HepG2 (cell line): ENCODE measurements around the gene RBBP5. TPM values are rescaled to one million over a fixed set of nuclear protein-coding genes. Genes with fewer than 3 reads are reported as not detected.

Experiments used
- ATAC-seq: fragments of 200-7000 bp; cut with Tn5 transposase; 3 replicates; pipeline ENCODE4 v1.9.1; 2020; ENCODE audit warnings: mild to moderate bottlenecking, moderate library complexity
- BruUV-seq: library from RNA; stranded (reverse); fragments of 400-500 nt; replicated peaks from 2 replicates; lab custom pipeline; 2021; lab: Mats Ljungman, UMichigan
- CTCF ChIA-PET: fragments of 300-600 bp; formaldehyde crosslinking; extraction: SDS; loops from one replicate; lab custom pipeline; 2021; ENCODE audit warnings: low total read pairs, inconsistent platforms, low intra/inter-chr PET ratio; lab: Yijun Ruan, JAX
- POLR2A ChIA-PET: fragments of 350-600 bp; sonication (Branson Sonifier 250); formaldehyde crosslinking; loops from one replicate; lab custom pipeline; 2020; ENCODE audit warnings: antibody characterized with exemption, inconsistent platforms; lab: Yijun Ruan, JAX
- DNase-seq: peaks from one replicate; pipeline ENCODE4 v3.0.0-alpha.2; 2015; ENCODE audit warnings: low spot score
- FAIRE-seq: peaks from 3 replicates; lab custom pipeline; 2011; peaks lifted over from hg19 to GRCh38; lab: Jason Lieb, UNC
- H2AFZ ChIP-seq: one replicate; pipeline ENCODE4 v1.6.1; 2011; ENCODE audit warnings: low read length, inconsistent platforms
- H3K27ac ChIP-seq: fragments of 300-600 bp; 3 replicates; pipeline ENCODE4 v1.8.0; 2011; ENCODE audit warnings: mixed run types, mild to moderate bottlenecking, mixed read lengths, low read length, inconsistent platforms; ENCODE audit not compliant: insufficient read depth; ENCODE audit errors: extremely low read length
- H3K27me3 ChIP-seq, 2 experiments: fragments of 200-600 bp in 1 of 2; 2 replicates in 1 of 2; 3 replicates in 1 of 2; pipeline versions ENCODE4 v1.6.0 to v1.8.0; 2011; ENCODE audit warnings: low read length in 2 of 2, mild to moderate bottlenecking in 2 of 2, moderate library complexity in 2 of 2, inconsistent platforms in 1 of 2; ENCODE audit not compliant: insufficient read depth in 2 of 2, control insufficient read depth in 1 of 2
- H3K36me3 ChIP-seq, 2 experiments: fragments of 200-600 bp in 1 of 2; replicated peaks in 1 of 2; 2 replicates in 1 of 2; 3 replicates in 1 of 2; pipeline versions ENCODE4 v1.5.1 to v1.8.0; 2011; ENCODE audit warnings: low read length in 2 of 2, inconsistent platforms in 1 of 2; ENCODE audit not compliant: insufficient read depth in 2 of 2, control insufficient read depth in 1 of 2
- H3K4me1 ChIP-seq: 2 replicates; pipeline ENCODE4 v1.5.1; 2012; ENCODE audit warnings: low read length, inconsistent platforms; ENCODE audit not compliant: insufficient read depth
- H3K4me2 ChIP-seq: 2 replicates; pipeline ENCODE4 v1.6.0; 2011; ENCODE audit warnings: low read depth, low read length, inconsistent platforms
- H3K4me3 ChIP-seq, 3 experiments: fragments of 200-600 bp in 1 of 3; sonication (generic), shearing (Covaris generic) in 1 of 3; replicated peaks in 1 of 3; 2 replicates each; pipeline ENCODE4 v1.5.1; 2011 to 2016; ENCODE audit warnings: low read length in 3 of 3, inconsistent platforms in 2 of 3, low read depth in 2 of 3, mild to moderate bottlenecking in 2 of 3, control low read depth in 1 of 3, mixed read lengths in 1 of 3; ENCODE audit not compliant: insufficient read depth in 1 of 3
- H3K79me2 ChIP-seq: one replicate; pipeline ENCODE4 v1.6.1; 2011; ENCODE audit warnings: low read length, inconsistent platforms; ENCODE audit not compliant: insufficient read depth
- H3K9ac ChIP-seq: 2 replicates; pipeline ENCODE4 v1.6.0; 2011; ENCODE audit warnings: mild to moderate bottlenecking, low read depth, low read length, inconsistent platforms; ENCODE audit not compliant: insufficient read depth
- H3K9me3 ChIP-seq: 2 replicates; pipeline ENCODE4 v1.5.1; 2012; ENCODE audit warnings: mild to moderate bottlenecking, low read length
- H4K20me1 ChIP-seq: 2 replicates; pipeline ENCODE4 v1.6.0; 2011; ENCODE audit warnings: inconsistent platforms, mild to moderate bottlenecking, low read length, moderate library complexity; ENCODE audit not compliant: insufficient read depth
- CBX2 ChIP-seq, 2 experiments: fragments of 200-600 bp in 1 of 2; sonication (generic); formaldehyde crosslinking in 1 of 2; IDR thresholded peaks; 2 replicates each; pipeline versions ENCODE4 v1.7.0 to v1.8.1; 2018 to 2022; ENCODE audit warnings: low read depth in 2 of 2, low read length in 1 of 2, mild to moderate bottlenecking in 1 of 2, missing genetic modification reagents in 1 of 2
- FOXP4 ChIP-seq: sonication (generic); formaldehyde crosslinking; IDR thresholded peaks from 2 replicates; pipeline ENCODE4 v1.4.0; 2020; ENCODE audit warnings: missing genetic modification reagents
- GATAD1 ChIP-seq: IDR thresholded peaks from 2 replicates; pipeline ENCODE4 v1.6.1; 2016; ENCODE audit warnings: missing genetic modification reagents, missing compliant biosample characterization
- HNRNPH1 ChIP-seq: fragments of 200-400 bp; formaldehyde crosslinking; optimal IDR thresholded peaks from 2 replicates; pipeline ENCODE3; 2017; ENCODE audit warnings: mild to moderate bottlenecking, low read depth, low read length
- NR2F6 ChIP-seq, 2 experiments: IDR thresholded peaks; 2 replicates each; pipeline ENCODE4 v1.6.1; 2016; ENCODE audit warnings: antibody characterized with exemption in 1 of 2, mild to moderate bottlenecking in 1 of 2
- SNRNP70 ChIP-seq: fragments of 200-400 bp; formaldehyde crosslinking; IDR thresholded peaks from 2 replicates; pipeline ENCODE4 v1.6.1; 2017; ENCODE audit warnings: mild to moderate bottlenecking, low read depth, low read length, moderate library complexity
- THAP11 ChIP-seq: IDR thresholded peaks from 2 replicates; pipeline ENCODE4 v1.6.1; 2016; ENCODE audit warnings: missing biosample characterization, missing genetic modification reagents
- ZBTB44 ChIP-seq: sonication (generic); formaldehyde crosslinking; IDR thresholded peaks from 2 replicates; pipeline ENCODE4 v1.4.0; 2020; ENCODE audit warnings: missing genetic modification reagents
- ZNF264 ChIP-seq: sonication (generic); formaldehyde crosslinking; IDR thresholded peaks from 2 replicates; pipeline ENCODE4 v1.4.0; 2020; ENCODE audit warnings: missing genetic modification reagents
- ZNF367 ChIP-seq: sonication (generic); formaldehyde crosslinking; IDR thresholded peaks from 2 replicates; pipeline ENCODE4 v1.4.0; 2020; ENCODE audit warnings: missing genetic modification reagents, borderline replicate concordance
- ZNF446 ChIP-seq: sonication (generic); formaldehyde crosslinking; IDR thresholded peaks from 2 replicates; pipeline ENCODE4 v1.5.0; 2020; ENCODE audit warnings: mild to moderate bottlenecking, missing genetic modification reagents
- ZNF616 ChIP-seq: sonication (generic); formaldehyde crosslinking; IDR thresholded peaks from 2 replicates; pipeline ENCODE4 v1.5.0; 2020; ENCODE audit warnings: low read depth, mild to moderate bottlenecking, missing genetic modification reagents
- WGBS: methylation state at CpG from one replicate; pipeline ENCODE4 v1.1.6; 2017; ENCODE audit warnings: low lambda C conversion rate; 5-methylcytosine and 5-hydroxymethylcytosine counted together
- in situ Hi-C: cut with HindIII; loops from 2 replicates; pipeline ENCODE4 v1.10.0; 2017; ENCODE audit warnings: low pct_unique_long_range_greater_than_20kb; ENCODE audit not compliant: extremely low pct_ligation_motif_present
- intact Hi-C: fragments of 100-400 bp; cut with micrococcal nuclease; formaldehyde crosslinking; loops from one replicate; pipeline ENCODE4 v1.10.0; 2022; ENCODE audit not compliant: unreplicated experiment
- polyA plus RNA-seq, 8 experiments: library from polyadenylated mRNA; depleted of rRNA in 3 of 8; stranded (reverse) in 7 of 8; unstranded in 1 of 8; fragments of >200 nt; fragmentation: Illumina TruSeq in 4 of 8; extraction: Trizol in 4 of 8; gene quantifications; 2 replicates each; pipeline versions ENCODE4 v1.2.1 to v1.2.3, GENCODE V29; 2011 to 2016; ENCODE audit warnings: low read depth in 4 of 8, missing spikeins in 1 of 8, mixed read lengths in 1 of 8; ENCODE audit not compliant: insufficient read depth in 1 of 8
- total RNA-seq, 5 experiments: library from RNA; depleted of rRNA; stranded (reverse); fragments of >200 nt; fragmentation: Illumina TruSeq; extraction: Trizol; gene quantifications; 2 replicates each; pipeline ENCODE4 v1.2.3, GENCODE V29; 2016; ENCODE audit warnings: low read depth in 1 of 5
- TF ChIP-seq, protein P1 (sequence below): IDR thresholded peaks from 2 replicates; pipeline ENCODE4 v1.6.1; 2018; ENCODE audit warnings: missing genetic modification reagents, mild to moderate bottlenecking, missing compliant biosample characterization
- TF ChIP-seq, protein P2 (sequence below), 2 experiments: sonication (generic) in 1 of 2; formaldehyde crosslinking in 1 of 2; IDR thresholded peaks; 2 replicates each; pipeline versions ENCODE4 v1.5.1 to v1.6.1; 2011 to 2020; ENCODE audit warnings: borderline replicate concordance in 1 of 2, low read depth in 1 of 2, low read length in 1 of 2, mild to moderate bottlenecking in 1 of 2, missing genetic modification reagents in 1 of 2, moderate library complexity in 1 of 2
- TF ChIP-seq, protein P3 (sequence below), 2 experiments: sonication (generic) in 1 of 2; formaldehyde crosslinking in 1 of 2; IDR thresholded peaks; 2 replicates each; pipeline versions ENCODE4 v1.4.0 to v1.6.1; 2018 to 2020; ENCODE audit warnings: missing genetic modification reagents in 2 of 2, borderline replicate concordance in 1 of 2, low read depth in 1 of 2, mild to moderate bottlenecking in 1 of 2, missing biosample characterization in 1 of 2

The RBBP5 gene
- total and polyA plus RNA-seq, 2 of the 13 experiments (the other 11 are each of a cell fraction or from before 2014, with no cell fraction given) = 6.6 to 17.1 TPM

DNA sequence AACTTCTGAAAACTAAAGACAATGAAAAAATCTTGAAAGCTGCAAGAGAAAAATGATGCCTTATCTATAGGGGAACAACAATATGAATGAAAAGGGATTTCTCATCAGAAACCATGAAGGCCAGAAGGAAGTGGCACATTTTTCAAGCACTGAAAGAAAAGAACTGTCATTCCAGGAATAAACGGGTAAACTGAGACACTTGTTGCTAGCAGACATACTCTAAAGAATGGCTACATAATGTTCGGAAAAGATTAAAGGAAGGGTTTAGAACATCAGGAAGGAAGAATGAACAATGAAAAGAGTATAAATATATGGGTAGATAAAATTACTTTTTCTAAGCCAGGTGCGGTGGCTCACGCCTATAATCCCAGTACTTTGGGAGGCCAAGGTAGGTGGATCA is 14.5 kb downstream of the RBBP5 start:
- ChIA-PET POLR2A (no interaction called here), CTCF (no interaction called here)
- H3K9ac ChIP-seq = no peak overlapping the region
- H3K27me3 ChIP-seq = no peaks in the 10 kb centered on the region
- ATAC-seq (no peak), FAIRE-seq (no peak), DNase-seq (no peak)
- in situ Hi-C loops (no loop called here), intact Hi-C loops (no loop called here)
- no peaks in the 10 kb centered on the region for H4K20me1 ChIP-seq
- H3K4me2 ChIP-seq = no peak overlapping the region
- H3K4me1 ChIP-seq = no peaks in the 10 kb centered on the region
- H3K9me3 ChIP-seq = no peaks in the 10 kb centered on the region
- H3K79me2 ChIP-seq = no peaks in the 10 kb centered on the region
- no peak overlapping the region for H3K4me3 ChIP-seq
- H3K36me3 ChIP-seq = peaks cover 3 to 52% of the 10 kb centered on the region in 2 experiments
- 98% methylated on average over 4 of the region's 4 CpGs for WGBS
- H3K27ac ChIP-seq = no peak overlapping the region
- no peak overlapping the region for H2AFZ ChIP-seq
- no TSS peak for BruUV-seq
- TF ChIP-seq, protein P1, sequence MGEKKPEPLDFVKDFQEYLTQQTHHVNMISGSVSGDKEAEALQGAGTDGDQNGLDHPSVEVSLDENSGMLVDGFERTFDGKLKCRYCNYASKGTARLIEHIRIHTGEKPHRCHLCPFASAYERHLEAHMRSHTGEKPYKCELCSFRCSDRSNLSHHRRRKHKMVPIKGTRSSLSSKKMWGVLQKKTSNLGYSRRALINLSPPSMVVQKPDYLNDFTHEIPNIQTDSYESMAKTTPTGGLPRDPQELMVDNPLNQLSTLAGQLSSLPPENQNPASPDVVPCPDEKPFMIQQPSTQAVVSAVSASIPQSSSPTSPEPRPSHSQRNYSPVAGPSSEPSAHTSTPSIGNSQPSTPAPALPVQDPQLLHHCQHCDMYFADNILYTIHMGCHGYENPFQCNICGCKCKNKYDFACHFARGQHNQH (CRISPR knock-in tag) = no peak
- no peak for TF ChIP-seq FOXP4 (CRISPR knock-in tag)
- no peak for TF ChIP-seq ZBTB44 (CRISPR knock-in tag)
- TF ChIP-seq CBX2 (IDR thresholded peaks at IDR 0.05; ENCODE audit: low read depth, low read length) = no peak
- no peak for TF ChIP-seq CBX2 (CRISPR knock-in tag; IDR thresholded peaks at IDR 0.05; ENCODE audit: low read depth)
- TF ChIP-seq, protein P2, sequence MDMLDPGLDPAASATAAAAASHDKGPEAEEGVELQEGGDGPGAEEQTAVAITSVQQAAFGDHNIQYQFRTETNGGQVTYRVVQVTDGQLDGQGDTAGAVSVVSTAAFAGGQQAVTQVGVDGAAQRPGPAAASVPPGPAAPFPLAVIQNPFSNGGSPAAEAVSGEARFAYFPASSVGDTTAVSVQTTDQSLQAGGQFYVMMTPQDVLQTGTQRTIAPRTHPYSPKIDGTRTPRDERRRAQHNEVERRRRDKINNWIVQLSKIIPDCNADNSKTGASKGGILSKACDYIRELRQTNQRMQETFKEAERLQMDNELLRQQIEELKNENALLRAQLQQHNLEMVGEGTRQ (IDR thresholded peaks at IDR 0.05; ENCODE audit: low read depth, low read length) = no peak
- TF ChIP-seq, protein P2 (CRISPR knock-in tag; IDR thresholded peaks at IDR 0.05; ENCODE audit: borderline replicate concordance) = no peak
- no peak for TF ChIP-seq ZNF616
- no peak for TF ChIP-seq ZNF446 (CRISPR knock-in tag)
- TF ChIP-seq ZNF264 (CRISPR knock-in tag) = no peak
- TF ChIP-seq, protein P3, sequence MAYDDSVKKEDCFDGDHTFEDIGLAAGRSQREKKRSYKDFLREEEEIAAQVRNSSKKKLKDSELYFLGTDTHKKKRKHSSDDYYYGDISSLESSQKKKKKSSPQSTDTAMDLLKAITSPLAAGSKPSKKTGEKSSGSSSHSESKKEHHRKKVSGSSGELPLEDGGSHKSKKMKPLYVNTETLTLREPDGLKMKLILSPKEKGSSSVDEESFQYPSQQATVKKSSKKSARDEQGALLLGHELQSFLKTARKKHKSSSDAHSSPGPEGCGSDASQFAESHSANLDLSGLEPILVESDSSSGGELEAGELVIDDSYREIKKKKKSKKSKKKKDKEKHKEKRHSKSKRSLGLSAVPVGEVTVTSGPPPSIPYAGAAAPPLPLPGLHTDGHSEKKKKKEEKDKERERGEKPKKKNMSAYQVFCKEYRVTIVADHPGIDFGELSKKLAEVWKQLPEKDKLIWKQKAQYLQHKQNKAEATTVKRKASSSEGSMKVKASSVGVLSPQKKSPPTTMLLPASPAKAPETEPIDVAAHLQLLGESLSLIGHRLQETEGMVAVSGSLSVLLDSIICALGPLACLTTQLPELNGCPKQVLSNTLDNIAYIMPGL (CRISPR knock-in tag; IDR thresholded peaks at IDR 0.05; ENCODE audit: borderline replicate concordance in 1 of 2, low read depth in 1 of 2) = no peak
- TF ChIP-seq SNRNP70 = no peak
- TF ChIP-seq ZNF367 = no peak
- no peak for TF ChIP-seq GATAD1 (CRISPR knock-in tag)
- no peak for TF ChIP-seq NR2F6 (IDR thresholded peaks at IDR 0.05)
- no peak for TF ChIP-seq NR2F6 (CRISPR knock-in tag; IDR thresholded peaks at IDR 0.05)
- TF ChIP-seq HNRNPH1 = no peak
- no peak for TF ChIP-seq THAP11 (CRISPR knock-in tag)
